CD4-positive, alpha-beta memory T cell (primary cell): ENCODE data around the gene ALOX12B. TPM values are rescaled to one million over a fixed set of nuclear protein-coding genes. Genes with fewer than 3 reads are reported as not detected.
A peak's percentile ranks its signal among the peaks of the same experiment; 100 is the strongest.

Experiments
- CTCF ChIA-PET: fragments of 350-600 bp; sonication (Branson Sonifier 250); formaldehyde crosslinking; loops from one replicate; lab custom pipeline; 2021; ENCODE audit warnings: inconsistent platforms; ENCODE audit not compliant: partially characterized antibody; lab: Charles Lee
- POLR2A ChIA-PET: fragments of 350-600 bp; sonication (Branson Sonifier 250); formaldehyde crosslinking; loops from one replicate; lab custom pipeline; 2021; ENCODE audit not compliant: partially characterized antibody; lab: Charles Lee
- DNase-seq, 5 donors: peaks; one replicate each; pipeline versions ENCODE4 v3.0.0 to v3.0.0-alpha.2; 2020 to 2022; ENCODE audit warnings: mixed read lengths in 1 of 5
- H3K27ac ChIP-seq: one replicate; pipeline ENCODE4 v1.7.0; 2013; ENCODE audit warnings: low read depth, low read length
- H3K27me3 ChIP-seq: 2 replicates; pipeline ENCODE4 v1.7.0; 2013; ENCODE audit warnings: mild to moderate bottlenecking, low read length, moderate library complexity; ENCODE audit not compliant: insufficient read depth
- H3K36me3 ChIP-seq: 2 replicates; pipeline ENCODE4 v1.7.0; 2013; ENCODE audit warnings: mild to moderate bottlenecking, low read length, moderate library complexity; ENCODE audit not compliant: insufficient read depth
- H3K4me1 ChIP-seq: 2 replicates; pipeline ENCODE4 v1.7.0; 2013; ENCODE audit warnings: mild to moderate bottlenecking, low read length, moderate library complexity; ENCODE audit not compliant: insufficient read depth
- H3K4me3 ChIP-seq, 2 donors: one replicate each; pipeline ENCODE4 v1.7.0; 2013; ENCODE audit warnings: low read length in 2 of 2, mild to moderate bottlenecking in 1 of 2
- H3K9me3 ChIP-seq, 2 donors: one replicate each; pipeline ENCODE4 v1.7.0; 2013; ENCODE audit warnings: low read length in 2 of 2, control low read depth in 1 of 2; ENCODE audit not compliant: control insufficient read depth in 1 of 2
- H3K27ac Mint-ChIP-seq, 7 donors: one replicate each; pipeline ENCODE4 v1.8.0; 2020 to 2021; ENCODE audit warnings: mixed read lengths in 7 of 7, mild to moderate bottlenecking in 6 of 7, inconsistent platforms in 3 of 7, moderate library complexity in 3 of 7
- H3K27me3 Mint-ChIP-seq, 2 donors: one replicate each; pipeline ENCODE4 v1.8.0; 2020 to 2021; ENCODE audit warnings: mixed read lengths in 2 of 2
- H3K36me3 Mint-ChIP-seq, 2 donors: one replicate each; pipeline ENCODE4 v1.8.0; 2020 to 2021; ENCODE audit warnings: mixed read lengths in 2 of 2, inconsistent platforms in 1 of 2, mild to moderate bottlenecking in 1 of 2
- H3K4me1 Mint-ChIP-seq, 4 donors: one replicate each; pipeline ENCODE4 v1.8.0; 2020 to 2021; ENCODE audit warnings: mixed read lengths in 4 of 4, mild to moderate bottlenecking in 1 of 4
- H3K4me3 Mint-ChIP-seq, 8 donors: one replicate each; pipeline ENCODE4 v1.8.0; 2020 to 2021; ENCODE audit warnings: mixed read lengths in 8 of 8, mild to moderate bottlenecking in 7 of 8, moderate library complexity in 6 of 8, inconsistent platforms in 3 of 8
- H3K9me3 Mint-ChIP-seq, 8 donors: one replicate each; pipeline ENCODE4 v1.8.0; 2020 to 2021; ENCODE audit warnings: mixed read lengths in 8 of 8, mild to moderate bottlenecking in 5 of 8, inconsistent platforms in 3 of 8, moderate library complexity in 1 of 8
- intact Hi-C: fragments of 100-400 bp; cut with micrococcal nuclease; formaldehyde crosslinking; loops from one replicate; pipeline ENCODE4 v1.15.1; 2023
- polyA plus RNA-seq, 2 donors: library from polyadenylated mRNA; unstranded; fragments of 300-500 nt; fragmentation: Illumina TruSeq; gene quantifications; one replicate each; pipeline ENCODE4 v1.2.3, GENCODE V29; 2021
- total RNA-seq, 2 experiments: library from RNA; stranded (reverse); gene quantifications; one replicate each; pipeline ENCODE4 v1.2.3, GENCODE V29; 2021

Gene ALOX12B
- total and polyA plus RNA-seq, 4 experiments from 2014 or later = 0.44 to 0.79 TPM; not detected in 2

GRCh38 chr17:8089728-8090127 lies 2.2 kb upstream of the ALOX12B start:
- no peaks in the 10 kb centered on the region for H3K9me3 ChIP-seq
- Mint-ChIP-seq H3K27me3 (peaks cover 17 to 21% of the 10 kb centered on the region in 2 donors), H3K27ac (no peak overlapping the region), H3K36me3 (no peaks in the 10 kb centered on the region), H3K4me1 (peaks cover 4 to 10% (median 8%) of the 10 kb centered on the region in 4 donors), H3K9me3 (peaks cover 0 to 6% (median 0%) of the 10 kb centered on the region in 8 donors), H3K4me3 (no peak overlapping the region)
- DNase-seq = no peak
- no peak overlapping the region for H3K27ac ChIP-seq
- POLR2A ChIA-PET = no interaction called here
- no peaks in the 10 kb centered on the region for H3K27me3 ChIP-seq
- H3K36me3 ChIP-seq = no peaks in the 10 kb centered on the region
- intact Hi-C loops = no loop called here
- H3K4me1 ChIP-seq = peaks cover 9% of the 10 kb centered on the region
- CTCF ChIA-PET = interaction anchor here (1.1 to 7.6 kb wide), 7 partner anchors 9 to 30 kb away, joined by 4 to 178 read pairs (median 24); partner anchors contain the start of gene ALOXE3
- no peak overlapping the region for H3K4me3 ChIP-seq

DNA sequence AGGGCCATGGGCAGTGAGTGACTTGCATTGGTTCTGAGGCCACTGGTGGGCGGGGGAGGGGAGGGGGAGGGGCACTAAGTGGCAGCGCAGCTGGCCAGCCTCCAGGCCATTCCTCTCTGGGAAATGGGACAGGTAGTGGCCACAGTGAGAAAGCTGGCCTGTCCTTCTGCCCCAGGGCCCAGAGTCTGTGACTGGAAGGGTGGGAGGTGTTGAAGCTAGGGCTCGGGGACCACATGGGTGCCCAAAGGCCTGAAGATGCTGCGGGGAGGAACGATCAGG lies 375 bp upstream of the ALOX12B start:
- Histone ChIP-seq H3K27me3 (no peaks in the 10 kb centered on the region), H3K27ac (no peak overlapping the region), H3K4me3 (no peak overlapping the region), H3K36me3 (no peaks in the 10 kb centered on the region), H3K4me1 (no peaks in the 10 kb centered on the region), H3K9me3 (no peaks in the 10 kb centered on the region)
- Mint-ChIP-seq H3K36me3 (no peaks in the 10 kb centered on the region), H3K9me3 (peaks cover 0 to 2% (median 0%) of the 10 kb centered on the region in 8 donors), H3K27ac (no peak overlapping the region), H3K27me3 (peaks cover 17 to 21% of the 10 kb centered on the region in 2 donors), H3K4me1 (no peaks in the 10 kb centered on the region), H3K4me3 (no peak overlapping the region)
- POLR2A ChIA-PET = interaction anchor here (0.9 to 1.0 kb wide), 2 partner anchors 15 to 201 kb away, joined by 3 read pairs; partner anchors contain the start of gene RANGRF
- intact Hi-C loops = no loop called here
- no peak for DNase-seq
- CTCF ChIA-PET = interaction anchor here (0.7 to 7.6 kb wide), 4 partner anchors 14 to 197 kb away, joined by 3 to 178 read pairs (median 20); no protein-coding TSS in a partner anchor

DNA sequence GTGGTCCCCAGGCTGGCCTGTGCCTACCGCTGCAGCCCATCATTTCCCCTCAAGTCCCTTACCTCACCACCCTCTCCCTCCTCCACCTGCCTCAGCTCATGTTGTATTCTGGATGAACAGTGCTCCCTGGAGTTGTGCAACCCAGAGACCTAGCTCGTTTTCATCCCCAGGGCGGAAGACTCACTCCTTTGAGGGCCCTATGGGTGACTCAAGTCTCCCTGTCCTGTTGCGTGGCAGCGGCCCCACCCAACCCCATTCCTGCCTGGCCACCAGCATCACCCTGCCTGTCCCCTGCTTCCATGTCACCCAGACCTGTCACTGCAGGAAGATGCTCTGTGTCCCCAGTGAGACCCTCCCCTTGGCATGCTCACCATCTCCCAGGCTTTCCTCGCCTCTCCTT lies 3.3 kb downstream of the ALOX12B start:
- POLR2A ChIA-PET = interaction anchor here (0.6 to 0.7 kb wide), 2 partner anchors 172 to 291 kb away, joined by 3 read pairs; no protein-coding TSS in a partner anchor
- H3K4me3 Mint-ChIP-seq = no peak overlapping the region
- CTCF ChIA-PET = interaction anchor here (1.0 to 4.6 kb wide), 5 partner anchors 9 to 35 kb away, joined by 4 to 30 read pairs (median 11); partner anchors contain the start of gene ALOXE3
- H3K27ac Mint-ChIP-seq = no peak overlapping the region
- no peak for DNase-seq
- H3K4me1 ChIP-seq = peaks cover 6% of the 10 kb centered on the region
- intact Hi-C loops = no loop called here
- H3K9me3 Mint-ChIP-seq = peaks cover 0 to 2% (median 0%) of the 10 kb centered on the region in 8 donors
- no peaks in the 10 kb centered on the region for H3K36me3 ChIP-seq
- H3K27me3 ChIP-seq = no peaks in the 10 kb centered on the region
- no peak overlapping the region for H3K4me3 ChIP-seq
- H3K36me3 Mint-ChIP-seq = no peaks in the 10 kb centered on the region
- no peaks in the 10 kb centered on the region for H3K9me3 ChIP-seq
- H3K27me3 Mint-ChIP-seq = peaks cover 2 to 7% of the 10 kb centered on the region in 2 donors
- no peak overlapping the region for H3K27ac ChIP-seq
- H3K4me1 Mint-ChIP-seq = peaks cover 3 to 12% (median 7%) of the 10 kb centered on the region in 4 donors

- Mint-ChIP-seq H3K27me3 (peaks cover 0 to 2% of the 10 kb centered on the region in 2 donors), H3K9me3 (peaks cover 0 to 2% (median 0%) of the 10 kb centered on the region in 8 donors), H3K4me1 (peaks cover 7 to 15% (median 11%) of the 10 kb centered on the region in 4 donors), H3K4me3 (peak overlapping the region in 1 of 8 donors; percentile 31), H3K27ac (peak overlapping the region in 1 of 7 donors; percentile 30), H3K36me3 (no peaks in the 10 kb centered on the region)
- Histone ChIP-seq H3K4me3 (no peak overlapping the region), H3K9me3 (no peaks in the 10 kb centered on the region), H3K36me3 (no peaks in the 10 kb centered on the region), H3K4me1 (peaks cover 14% of the 10 kb centered on the region), H3K27ac (no peak overlapping the region), H3K27me3 (no peaks in the 10 kb centered on the region)
- DNase-seq = no peak
- ChIA-PET CTCF (interaction anchor here (3.1 to 4.6 kb wide), 2 partner anchors 8 to 11 kb away, joined by 23 to 30 read pairs; no protein-coding TSS in a partner anchor), POLR2A (interaction anchor here (1.2 kb wide), 1 partner anchor 28 kb away, joined by 4 read pairs; no protein-coding TSS in a partner anchor)
- intact Hi-C loops = no loop called here
Measured at GRCh38 chr17:8082292-8082691, 5.2 kb downstream of the ALOX12B start.

DNA sequence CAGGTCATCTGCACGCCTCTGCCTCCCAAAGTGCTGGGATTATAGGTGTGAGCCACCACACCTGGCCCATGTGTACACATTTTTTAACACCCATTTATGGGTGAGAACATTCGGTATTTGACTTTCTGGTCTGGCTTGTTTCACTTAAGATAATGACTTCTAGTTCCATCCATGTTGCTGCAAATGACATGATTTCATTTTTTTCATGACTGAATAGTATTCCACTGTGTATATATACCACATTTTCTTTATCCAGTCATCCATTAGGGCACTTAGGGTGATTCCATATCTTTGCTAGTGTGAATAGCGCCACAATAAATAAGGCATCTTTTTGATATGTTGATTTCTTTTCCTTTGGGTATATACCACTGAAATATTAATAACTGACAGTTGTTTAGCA lies 5.6 kb downstream of the ALOX12B start:
- H3K36me3 ChIP-seq = no peaks in the 10 kb centered on the region
- intact Hi-C loops = no loop called here
- Mint-ChIP-seq H3K27ac (peak overlapping the region in 1 of 7 donors; percentile 30), H3K36me3 (no peaks in the 10 kb centered on the region), H3K4me3 (no peak overlapping the region), H3K9me3 (no peaks in the 10 kb centered on the region), H3K4me1 (peaks cover 7 to 15% (median 11%) of the 10 kb centered on the region in 4 donors), H3K27me3 (no peaks in the 10 kb centered on the region)
- no peaks in the 10 kb centered on the region for H3K9me3 ChIP-seq
- H3K27me3 ChIP-seq = no peaks in the 10 kb centered on the region
- peaks cover 14% of the 10 kb centered on the region for H3K4me1 ChIP-seq
- no peak for DNase-seq
- H3K27ac ChIP-seq = no peak overlapping the region
- H3K4me3 ChIP-seq = no peak overlapping the region
- POLR2A ChIA-PET = interaction anchor here (1.5 kb wide), 1 partner anchor 37 kb away, joined by 4 read pairs; no protein-coding TSS in a partner anchor
- CTCF ChIA-PET = interaction anchor here (1.2 to 4.6 kb wide), 4 partner anchors 8 to 29 kb away, joined by 5 to 30 read pairs (median 15); no protein-coding TSS in a partner anchor

- no peak overlapping the region for H3K27ac ChIP-seq
- Mint-ChIP-seq H3K36me3 (no peaks in the 10 kb centered on the region), H3K9me3 (no peaks in the 10 kb centered on the region), H3K27ac (peak overlapping the region in 1 of 7 donors; percentile 86), H3K4me3 (peak overlapping the region in 4 of 8 donors; percentile 7 to 93 (median 62)), H3K4me1 (peaks cover 7 to 15% (median 11%) of the 10 kb centered on the region in 4 donors), H3K27me3 (no peaks in the 10 kb centered on the region)
- no peaks in the 10 kb centered on the region for H3K9me3 ChIP-seq
- DNase-seq = no peak
- intact Hi-C loops = no loop called here
- H3K36me3 ChIP-seq = no peaks in the 10 kb centered on the region
- H3K4me1 ChIP-seq = peaks cover 14% of the 10 kb centered on the region
- no peak overlapping the region for H3K4me3 ChIP-seq
- ChIA-PET POLR2A (interaction anchor here (1.5 kb wide), 1 partner anchor 38 kb away, joined by 4 read pairs; no protein-coding TSS in a partner anchor), CTCF (interaction anchor here (0.9 to 3.5 kb wide), 6 partner anchors 10 to 39 kb away, joined by 4 to 34 read pairs (median 4); no protein-coding TSS in a partner anchor)
- no peaks in the 10 kb centered on the region for H3K27me3 ChIP-seq
Measured at GRCh38 chr17:8080799-8081219, 6.7 kb downstream of the ALOX12B start.

- Histone ChIP-seq H3K4me1 (peaks cover 14% of the 10 kb centered on the region), H3K9me3 (no peaks in the 10 kb centered on the region), H3K27ac (no peak overlapping the region), H3K27me3 (no peaks in the 10 kb centered on the region), H3K4me3 (peak overlapping the region in 1 of 2 donors; percentile 70), H3K36me3 (no peaks in the 10 kb centered on the region)
- ChIA-PET POLR2A (interaction anchor here (1.2 to 1.6 kb wide), 5 partner anchors 13 to 148 kb away, joined by 3 to 13 read pairs (median 4); partner anchors contain the start of gene CNTROB), CTCF (interaction anchor here (0.9 to 3.5 kb wide), 16 partner anchors 10 to 254 kb away, joined by 3 to 34 read pairs (median 4); partner anchors contain the start of genes ALOXE3, CNTROB and TRAPPC1)
- peak overlapping the region; percentile 86 to 93 (median 89) for H3K4me3 Mint-ChIP-seq
- no peaks in the 10 kb centered on the region for H3K36me3 Mint-ChIP-seq
- peak overlapping the region in 5 of 7 donors; percentile 8 to 95 (median 75) for H3K27ac Mint-ChIP-seq
- no peaks in the 10 kb centered on the region for H3K27me3 Mint-ChIP-seq
- intact Hi-C loops = no loop called here
- no peak for DNase-seq
- no peaks in the 10 kb centered on the region for H3K9me3 Mint-ChIP-seq
- peaks cover 7 to 15% (median 11%) of the 10 kb centered on the region in 4 donors for H3K4me1 Mint-ChIP-seq
Measured at GRCh38 chr17:8080208-8080798, 7.2 kb downstream of the ALOX12B start.
